Fibroblast of the aortic adventitia (primary cell): ENCODE results near the gene SH3YL1. TPM values are rescaled to one million over a fixed set of nuclear protein-coding genes. Genes with fewer than 3 reads are reported as not detected.

Source experiments
- DNase-seq: peaks from one replicate; pipeline ENCODE4 v3.0.0-alpha.2; 2010; ENCODE audit warnings: low read depth
- H3K4me3 ChIP-seq: 2 replicates; pipeline ENCODE4 v1.5.1; 2011; ENCODE audit warnings: low read depth, mild to moderate bottlenecking, control low read depth, low read length, moderate library complexity
- total RNA-seq: library from RNA; depleted of rRNA; stranded (reverse); fragments of >200 nt; gene quantifications from 2 replicates; pipeline ENCODE4 v1.2.3, GENCODE V29; 2012; ENCODE audit warnings: low replicate concordance
- TF ChIP-seq, protein P1 (sequence below): IDR thresholded peaks from 2 replicates; pipeline ENCODE4 v1.5.1; 2011; ENCODE audit warnings: mild to moderate bottlenecking, low read length, control low read depth, inconsistent platforms; ENCODE audit not compliant: insufficient read depth

The SH3YL1 gene
- total RNA-seq, 1 donor: 51.2 TPM

- no peak overlapping the region for H3K4me3 ChIP-seq
- no peak for DNase-seq
- TF ChIP-seq, protein P1, sequence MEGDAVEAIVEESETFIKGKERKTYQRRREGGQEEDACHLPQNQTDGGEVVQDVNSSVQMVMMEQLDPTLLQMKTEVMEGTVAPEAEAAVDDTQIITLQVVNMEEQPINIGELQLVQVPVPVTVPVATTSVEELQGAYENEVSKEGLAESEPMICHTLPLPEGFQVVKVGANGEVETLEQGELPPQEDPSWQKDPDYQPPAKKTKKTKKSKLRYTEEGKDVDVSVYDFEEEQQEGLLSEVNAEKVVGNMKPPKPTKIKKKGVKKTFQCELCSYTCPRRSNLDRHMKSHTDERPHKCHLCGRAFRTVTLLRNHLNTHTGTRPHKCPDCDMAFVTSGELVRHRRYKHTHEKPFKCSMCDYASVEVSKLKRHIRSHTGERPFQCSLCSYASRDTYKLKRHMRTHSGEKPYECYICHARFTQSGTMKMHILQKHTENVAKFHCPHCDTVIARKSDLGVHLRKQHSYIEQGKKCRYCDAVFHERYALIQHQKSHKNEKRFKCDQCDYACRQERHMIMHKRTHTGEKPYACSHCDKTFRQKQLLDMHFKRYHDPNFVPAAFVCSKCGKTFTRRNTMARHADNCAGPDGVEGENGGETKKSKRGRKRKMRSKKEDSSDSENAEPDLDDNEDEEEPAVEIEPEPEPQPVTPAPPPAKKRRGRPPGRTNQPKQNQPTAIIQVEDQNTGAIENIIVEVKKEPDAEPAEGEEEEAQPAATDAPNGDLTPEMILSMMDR: no peak
These were observed 6.0 kb downstream of the SH3YL1 start for GRCh38 chr2:257842-258241.

GRCh38 chr2:257429-257828 lies 6.4 kb downstream of the SH3YL1 start:
- no peak overlapping the region for H3K4me3 ChIP-seq
- no peak for DNase-seq
- TF ChIP-seq, protein P1: no peak

DNA sequence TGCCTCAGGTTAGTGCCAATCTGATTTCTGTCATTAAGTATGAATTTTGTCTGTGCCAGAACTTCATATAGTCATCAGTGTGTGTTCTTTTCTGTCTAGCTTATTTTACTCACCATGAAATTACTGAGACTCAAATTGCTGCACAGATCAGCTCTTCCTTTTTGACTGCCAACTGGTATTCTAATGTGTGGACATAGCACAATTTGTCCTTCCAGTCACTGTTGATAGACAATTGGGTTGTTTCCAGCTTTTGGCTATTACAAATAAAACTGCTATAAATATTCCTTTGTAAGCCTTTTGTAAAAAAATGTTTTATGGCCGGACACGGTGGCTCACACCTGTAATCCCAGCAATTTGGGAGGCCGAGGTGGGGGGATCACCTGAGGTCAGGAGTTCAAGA lies 7.7 kb downstream of the SH3YL1 start:
- DNase-seq: no peak
- no peak overlapping the region for H3K4me3 ChIP-seq
- TF ChIP-seq, protein P1: no peak

DNA sequence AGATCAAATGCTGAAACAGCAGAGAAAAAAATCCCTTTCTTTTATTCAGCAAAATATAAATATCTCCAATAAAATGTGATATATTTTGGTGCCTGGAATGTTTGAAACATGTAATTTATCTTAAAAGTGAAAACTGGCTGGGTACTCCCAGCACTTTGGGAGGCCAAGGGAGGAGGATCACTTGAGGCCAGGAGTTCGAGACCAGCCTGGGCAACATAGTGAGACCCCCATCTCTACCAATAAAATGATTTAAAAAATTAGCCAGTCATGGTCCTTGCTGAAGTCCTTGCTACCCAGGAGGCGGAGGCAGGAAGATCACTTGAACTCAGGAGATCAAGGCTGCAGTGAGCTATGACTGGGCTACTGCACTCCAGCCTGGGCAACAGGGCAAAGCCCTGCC lies 8.6 kb downstream of the SH3YL1 start:
- H3K4me3 ChIP-seq: no peak overlapping the region
- TF ChIP-seq, protein P1: no peak
- DNase-seq: no peak

DNA sequence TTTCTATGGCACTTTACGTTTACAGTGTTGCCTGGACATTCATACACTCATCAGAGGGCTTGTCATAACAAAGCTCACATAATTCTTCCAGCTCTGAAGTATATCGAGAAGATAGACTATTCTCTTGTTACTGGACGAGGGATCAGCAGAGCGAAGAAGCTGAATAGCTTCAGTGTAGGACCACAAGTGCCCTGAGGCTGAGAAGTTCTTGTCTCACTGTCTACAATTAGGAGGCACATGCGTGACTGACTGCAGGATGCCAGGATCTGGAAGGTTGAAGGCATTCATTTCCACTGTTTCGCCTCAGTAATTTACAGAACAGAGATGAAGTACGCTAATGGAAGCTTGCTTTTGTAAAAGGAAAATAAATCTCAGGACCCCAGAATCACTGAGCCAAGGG lies 9.6 kb downstream of the SH3YL1 start:
- TF ChIP-seq, protein P1: no peak
- H3K4me3 ChIP-seq: no peak overlapping the region
- DNase-seq: no peak

- no peak overlapping the region for H3K4me3 ChIP-seq
- TF ChIP-seq, protein P1: no peak
These were observed 10.6 kb downstream of the SH3YL1 start for GRCh38 chr2:253202-253638.

GRCh38 chr2:252001-252602 lies 11.7 kb downstream of the SH3YL1 start:
- TF ChIP-seq, protein P1: no peak
- DNase-seq: no peak
- no peak overlapping the region for H3K4me3 ChIP-seq

More at GRCh38 chr2:253202-253638, 10.6 kb downstream of the SH3YL1 start:
- DNase-seq: no peak
